ENCODE measurements around the gene ARHGAP8. TPM values are rescaled to one million over a fixed set of nuclear protein-coding genes. Genes with fewer than 3 reads are reported as not detected.

The ARHGAP8 gene
- 0.61 and 1.4 TPM in 2 replicates for total RNA-seq

- Mint-ChIP-seq H3K9me3 (no peaks in the 10 kb centered on the region), H3K27ac (no peak within 1 kb of the TSS), H3K4me1 (ENCODE audit: low read depth) (no peaks in the 10 kb centered on the region), H3K4me3 (no peak within 1 kb of the TSS), H3K27me3 (ENCODE audit: insufficient read depth) (peaks cover 56% of the 10 kb centered on the region), H3K36me3 (ENCODE audit: low read depth) (no peaks in the 10 kb centered on the region)
- DNase-seq (ENCODE audit: low spot score), result no peak
- intact Hi-C loops (cut with micrococcal nuclease), result no loop called here
Measured at GRCh38 chr22:44752285-44753188, at the start of gene ARHGAP8. Gene ARHGAP8 (plus strand): TSS chr22:44752575. CDS start chr22:44786528, 33,953 bp downstream.

DNA sequence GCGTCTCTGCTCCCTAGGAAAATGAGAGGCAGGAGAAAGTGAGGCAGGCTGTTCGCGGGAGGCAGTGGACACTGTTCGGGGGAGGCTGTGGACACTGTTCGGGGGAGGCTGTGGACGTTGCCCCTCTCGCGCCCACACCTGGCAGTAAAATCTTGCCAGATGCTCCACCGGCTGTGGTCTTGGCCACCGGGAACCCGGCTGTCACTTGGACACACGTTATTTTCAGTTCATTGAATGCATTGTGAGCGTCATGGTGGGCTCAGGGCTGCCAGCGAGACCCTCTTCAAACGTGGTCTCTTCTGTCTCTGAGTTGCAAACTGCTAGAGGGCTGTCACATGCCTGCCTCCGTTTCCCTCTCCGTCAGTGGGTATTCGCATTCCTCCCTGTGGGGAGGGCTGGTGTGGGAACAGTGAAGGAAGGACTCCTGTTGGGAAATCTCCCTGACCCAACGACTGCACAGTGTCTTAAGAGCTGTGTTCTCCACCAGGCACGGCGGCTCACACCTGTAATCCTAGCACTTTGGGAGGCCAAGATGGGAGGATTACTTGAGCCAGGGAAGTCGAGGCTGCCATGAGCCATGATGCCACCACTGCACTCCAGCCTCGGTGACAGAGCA, 49.0 kb upstream of the ARHGAP8 start:
- H3K27me3 Mint-ChIP-seq (ENCODE audit: insufficient read depth), result peaks cover 6% of the 10 kb centered on the region
- intact Hi-C loops (cut with micrococcal nuclease), result no loop called here
- H3K4me3 Mint-ChIP-seq, result peak overlapping the region; percentile 72
- DNase-seq (ENCODE audit: low spot score), result no peak
- no peaks in the 10 kb centered on the region for H3K4me1 Mint-ChIP-seq (ENCODE audit: low read depth)
- no peaks in the 10 kb centered on the region for H3K36me3 Mint-ChIP-seq (ENCODE audit: low read depth)
- H3K9me3 Mint-ChIP-seq, result no peaks in the 10 kb centered on the region
- no peak overlapping the region for H3K27ac Mint-ChIP-seq

- H3K4me1 Mint-ChIP-seq (ENCODE audit: low read depth), result no peaks in the 10 kb centered on the region
- peaks cover 6% of the 10 kb centered on the region for H3K27me3 Mint-ChIP-seq (ENCODE audit: insufficient read depth)
- intact Hi-C loops (cut with micrococcal nuclease), result no loop called here
- H3K36me3 Mint-ChIP-seq (ENCODE audit: low read depth), result no peaks in the 10 kb centered on the region
- no peaks in the 10 kb centered on the region for H3K9me3 Mint-ChIP-seq
- no peak overlapping the region for H3K27ac Mint-ChIP-seq
- H3K4me3 Mint-ChIP-seq, result peak overlapping the region; percentile 72
- no peak for DNase-seq (ENCODE audit: low spot score)
Measured at GRCh38 chr22:44704159-44705021, 48.0 kb upstream of the ARHGAP8 start.

- intact Hi-C loops (cut with micrococcal nuclease), result no loop called here
- H3K4me3 Mint-ChIP-seq, result peak overlapping the region; percentile 56
Measured at GRCh38 chr22:44705022-44705297, 47.4 kb upstream of the ARHGAP8 start.

GRCh38 chr22:44706488-44706887, 45.9 kb upstream of the ARHGAP8 start:
- H3K9me3 Mint-ChIP-seq, result no peaks in the 10 kb centered on the region
- intact Hi-C loops (cut with micrococcal nuclease), result no loop called here
- H3K27me3 Mint-ChIP-seq (ENCODE audit: insufficient read depth), result peaks cover 6% of the 10 kb centered on the region
- H3K27ac Mint-ChIP-seq, result no peak overlapping the region
- H3K36me3 Mint-ChIP-seq (ENCODE audit: low read depth), result no peaks in the 10 kb centered on the region
- no peak overlapping the region for H3K4me3 Mint-ChIP-seq
- H3K4me1 Mint-ChIP-seq (ENCODE audit: low read depth), result peaks cover 4% of the 10 kb centered on the region
- DNase-seq (ENCODE audit: low spot score), result no peak

More at GRCh38 chr22:44705022-44705297, 47.4 kb upstream of the ARHGAP8 start:
- no peaks in the 10 kb centered on the region for H3K9me3 Mint-ChIP-seq
- H3K27me3 Mint-ChIP-seq (ENCODE audit: insufficient read depth), result peaks cover 6% of the 10 kb centered on the region
- H3K27ac Mint-ChIP-seq, result no peak overlapping the region
- H3K4me1 Mint-ChIP-seq (ENCODE audit: low read depth), result no peaks in the 10 kb centered on the region
- no peak for DNase-seq (ENCODE audit: low spot score)
- H3K36me3 Mint-ChIP-seq (ENCODE audit: low read depth), result no peaks in the 10 kb centered on the region

GRCh38 chr22:44707178-44707577, 45.2 kb upstream of the ARHGAP8 start:
- H3K9me3 Mint-ChIP-seq, result no peaks in the 10 kb centered on the region
- no peaks in the 10 kb centered on the region for H3K36me3 Mint-ChIP-seq (ENCODE audit: low read depth)
- no peak overlapping the region for H3K4me3 Mint-ChIP-seq
- peaks cover 6% of the 10 kb centered on the region for H3K27me3 Mint-ChIP-seq (ENCODE audit: insufficient read depth)
- intact Hi-C loops (cut with micrococcal nuclease), result no loop called here
- DNase-seq (ENCODE audit: low spot score), result no peak
- H3K27ac Mint-ChIP-seq, result no peak overlapping the region
- peaks cover 4% of the 10 kb centered on the region for H3K4me1 Mint-ChIP-seq (ENCODE audit: low read depth)

GRCh38 chr22:44707752-44708151, 44.6 kb upstream of the ARHGAP8 start:
- no peak for DNase-seq (ENCODE audit: low spot score)
- Mint-ChIP-seq H3K27me3 (ENCODE audit: insufficient read depth) (peaks cover 6% of the 10 kb centered on the region), H3K4me3 (no peak overlapping the region), H3K4me1 (ENCODE audit: low read depth) (peaks cover 4% of the 10 kb centered on the region), H3K27ac (no peak overlapping the region), H3K9me3 (no peaks in the 10 kb centered on the region), H3K36me3 (ENCODE audit: low read depth) (no peaks in the 10 kb centered on the region)
- intact Hi-C loops (cut with micrococcal nuclease), result no loop called here

- Mint-ChIP-seq H3K4me3 (no peak overlapping the region), H3K27ac (no peak overlapping the region), H3K27me3 (ENCODE audit: insufficient read depth) (no peaks in the 10 kb centered on the region), H3K4me1 (ENCODE audit: low read depth) (peaks cover 4% of the 10 kb centered on the region), H3K9me3 (no peaks in the 10 kb centered on the region), H3K36me3 (ENCODE audit: low read depth) (no peaks in the 10 kb centered on the region)
- intact Hi-C loops (cut with micrococcal nuclease), result no loop called here
- DNase-seq (ENCODE audit: low spot score), result no peak
Measured at GRCh38 chr22:44709881-44710392, 42.4 kb upstream of the ARHGAP8 start.

DNA sequence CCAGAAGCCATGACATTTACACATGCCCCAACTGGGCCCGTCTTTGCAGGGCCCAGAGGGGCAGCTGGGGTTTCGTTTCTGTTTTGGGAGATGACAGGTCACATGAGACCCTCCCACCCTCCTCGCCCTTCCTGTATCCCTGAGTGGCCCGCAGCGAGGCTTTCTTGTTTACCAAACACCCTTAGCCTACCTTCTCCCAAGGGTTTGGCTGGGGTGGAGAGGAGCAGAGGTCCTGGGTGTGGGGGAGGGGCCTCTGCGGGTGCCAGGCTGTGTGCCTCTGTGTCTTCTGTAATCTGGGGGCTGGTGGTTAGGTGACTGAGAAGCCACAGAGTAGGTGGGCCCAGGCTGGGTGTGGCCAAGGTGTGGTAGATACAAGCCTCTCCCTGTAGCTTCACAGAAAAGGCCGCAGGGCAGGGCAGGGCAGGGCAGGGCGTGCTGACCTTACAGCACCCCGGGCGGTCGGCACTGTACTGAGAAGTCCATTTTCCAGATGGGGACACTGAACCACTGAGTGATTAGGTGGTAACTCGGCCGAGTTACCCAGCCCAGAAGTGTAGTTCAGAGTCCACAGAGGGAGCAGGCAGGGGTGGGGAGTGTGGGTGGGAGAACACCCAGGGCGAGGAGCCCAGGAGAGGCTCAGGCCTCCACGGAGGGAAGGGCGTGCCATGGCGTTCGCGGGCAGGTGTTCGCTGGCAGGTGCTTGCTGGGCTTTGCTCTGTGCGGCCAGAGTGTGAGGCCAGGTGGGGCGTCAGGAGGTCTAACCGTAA, 41.7 kb upstream of the ARHGAP8 start:
- no peak overlapping the region for H3K4me3 Mint-ChIP-seq
- H3K36me3 Mint-ChIP-seq (ENCODE audit: low read depth), result no peaks in the 10 kb centered on the region
- DNase-seq (ENCODE audit: low spot score), result no peak
- no peak overlapping the region for H3K27ac Mint-ChIP-seq
- H3K4me1 Mint-ChIP-seq (ENCODE audit: low read depth), result peaks cover 4% of the 10 kb centered on the region
- H3K27me3 Mint-ChIP-seq (ENCODE audit: insufficient read depth), result no peaks in the 10 kb centered on the region
- intact Hi-C loops (cut with micrococcal nuclease), result no loop called here
- no peaks in the 10 kb centered on the region for H3K9me3 Mint-ChIP-seq

- intact Hi-C loops (cut with micrococcal nuclease), result no loop called here
- H3K36me3 Mint-ChIP-seq (ENCODE audit: low read depth), result no peaks in the 10 kb centered on the region
- no peaks in the 10 kb centered on the region for H3K9me3 Mint-ChIP-seq
- no peak overlapping the region for H3K27ac Mint-ChIP-seq
- H3K4me3 Mint-ChIP-seq, result no peak overlapping the region
- DNase-seq (ENCODE audit: low spot score), result no peak
- H3K27me3 Mint-ChIP-seq (ENCODE audit: insufficient read depth), result no peaks in the 10 kb centered on the region
- peaks cover 4% of the 10 kb centered on the region for H3K4me1 Mint-ChIP-seq (ENCODE audit: low read depth)
Measured at GRCh38 chr22:44711241-44711560, 41.2 kb upstream of the ARHGAP8 start.

GRCh38 chr22:44711690-44712555, 40.5 kb upstream of the ARHGAP8 start:
- no peak overlapping the region for H3K27ac Mint-ChIP-seq
- H3K27me3 Mint-ChIP-seq (ENCODE audit: insufficient read depth), result no peaks in the 10 kb centered on the region
- intact Hi-C loops (cut with micrococcal nuclease), result no loop called here
- H3K4me3 Mint-ChIP-seq, result no peak overlapping the region
- H3K36me3 Mint-ChIP-seq (ENCODE audit: low read depth), result no peaks in the 10 kb centered on the region
- peaks cover 4% of the 10 kb centered on the region for H3K4me1 Mint-ChIP-seq (ENCODE audit: low read depth)
- DNase-seq (ENCODE audit: low spot score), result no peak
- no peaks in the 10 kb centered on the region for H3K9me3 Mint-ChIP-seq

DNA sequence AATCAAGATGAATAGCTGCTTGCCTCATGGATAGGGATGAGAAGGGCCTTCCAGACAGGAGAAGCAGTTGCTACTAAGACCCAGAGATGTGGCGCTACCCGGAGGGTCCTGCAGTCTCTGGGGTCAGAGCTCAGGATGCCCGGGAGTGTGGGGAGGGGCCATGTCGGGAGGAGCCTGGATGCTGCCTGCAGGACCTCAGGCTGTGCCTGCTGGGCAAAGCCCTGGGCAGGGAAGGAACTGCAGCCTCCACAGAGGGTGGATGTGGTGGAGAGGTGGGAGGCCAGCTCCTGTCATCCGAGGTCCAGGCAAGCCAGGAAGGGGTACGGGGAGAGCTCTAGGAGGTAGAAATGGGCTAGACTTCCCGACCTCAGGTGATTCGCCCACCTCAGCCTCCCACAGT, 39.4 kb upstream of the ARHGAP8 start:
- no peaks in the 10 kb centered on the region for H3K9me3 Mint-ChIP-seq
- no peaks in the 10 kb centered on the region for H3K27me3 Mint-ChIP-seq (ENCODE audit: insufficient read depth)
- no peak overlapping the region for H3K27ac Mint-ChIP-seq
- H3K4me1 Mint-ChIP-seq (ENCODE audit: low read depth), result peaks cover 4% of the 10 kb centered on the region
- H3K4me3 Mint-ChIP-seq, result no peak overlapping the region
- intact Hi-C loops (cut with micrococcal nuclease), result no loop called here
- no peak for DNase-seq (ENCODE audit: low spot score)
- H3K36me3 Mint-ChIP-seq (ENCODE audit: low read depth), result no peaks in the 10 kb centered on the region
